Mesodermal cell (in vitro differentiated cells): ENCODE measurements around the gene PAGR1.

ENCODE experiments used
- H3K27ac ChIP-seq: 2 replicates; pipeline ENCODE4 v1.7.0; 2013; ENCODE audit warnings: mild to moderate bottlenecking, low read depth, low read length, moderate library complexity; ENCODE audit not compliant: severe bottlenecking
- H3K36me3 ChIP-seq: 2 replicates; pipeline ENCODE4 v1.7.1; 2013; ENCODE audit warnings: mild to moderate bottlenecking, low read length, moderate library complexity; ENCODE audit not compliant: control insufficient read depth, insufficient read depth
- H3K4me1 ChIP-seq: one replicate; pipeline ENCODE4 v1.7.1; 2013; ENCODE audit warnings: mild to moderate bottlenecking, low read length; ENCODE audit not compliant: insufficient read depth, control insufficient read depth, poor library complexity, severe bottlenecking
- H3K4me3 ChIP-seq: 2 replicates; pipeline ENCODE4 v1.7.0; 2013; ENCODE audit warnings: low read length, control low read depth, mild to moderate bottlenecking; ENCODE audit not compliant: insufficient read depth, poor library complexity, severe bottlenecking; ENCODE audit errors: extremely low read depth
- H3K9me3 ChIP-seq: 2 replicates; pipeline ENCODE4 v1.7.1; 2013; ENCODE audit warnings: mild to moderate bottlenecking, low read length, moderate library complexity; ENCODE audit not compliant: control insufficient read depth
- WGBS, 2 experiments: methylation state at CpG; one replicate each; pipeline ENCODE4 v1.1.5; 2013; ENCODE audit warnings: missing lambda C conversion rate in 2 of 2; ENCODE audit not compliant: insufficient coverage in 2 of 2; 5-methylcytosine and 5-hydroxymethylcytosine counted together

Gene PAGR1

DNA sequence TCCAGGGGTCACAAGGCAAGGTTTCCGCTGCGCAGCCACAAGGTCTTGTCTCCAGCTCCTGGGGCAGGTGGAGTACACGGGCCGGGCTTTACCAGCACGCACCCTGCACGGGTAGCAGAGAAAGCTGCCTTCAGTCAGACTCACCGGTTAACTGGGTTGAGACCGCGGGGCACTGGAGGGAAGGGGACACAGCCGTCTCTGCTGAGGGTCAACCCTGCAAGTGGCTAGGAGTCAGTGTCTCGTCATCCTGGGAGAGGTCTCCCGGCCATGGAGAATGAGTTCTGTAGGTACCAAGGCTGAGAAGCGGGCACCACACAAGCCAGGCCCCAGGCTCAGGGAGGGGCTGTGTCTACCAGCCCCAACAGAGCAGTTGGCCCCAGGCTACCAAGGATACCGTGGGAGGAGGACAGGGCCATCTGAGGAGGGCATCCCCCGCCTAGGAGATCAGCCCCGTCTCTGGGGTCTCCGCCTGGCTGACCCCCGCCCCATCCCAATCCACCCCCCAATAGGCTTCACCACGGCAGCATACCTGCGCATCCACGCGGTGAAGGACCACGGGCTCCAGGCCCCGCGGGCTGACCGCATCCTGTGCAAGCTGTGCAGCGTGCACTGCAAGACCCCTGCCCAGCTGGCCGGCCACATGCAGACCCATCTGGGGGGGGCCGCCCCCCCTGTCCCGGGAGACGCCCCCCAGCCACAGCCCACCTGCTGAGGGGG lies 6.8 kb upstream of the PAGR1 start:
- Histone ChIP-seq H3K4me1 (peaks cover 39% of the 10 kb centered on the region), H3K36me3 (peaks cover 32% of the 10 kb centered on the region), H3K9me3 (no peaks in the 10 kb centered on the region), H3K4me3 (peak overlapping the region; percentile 62), H3K27ac (peak overlapping the region; percentile 16)
- WGBS, 2 experiments: 85 to 91% methylated on average over 18 to 21 of the region's 31 CpGs

DNA sequence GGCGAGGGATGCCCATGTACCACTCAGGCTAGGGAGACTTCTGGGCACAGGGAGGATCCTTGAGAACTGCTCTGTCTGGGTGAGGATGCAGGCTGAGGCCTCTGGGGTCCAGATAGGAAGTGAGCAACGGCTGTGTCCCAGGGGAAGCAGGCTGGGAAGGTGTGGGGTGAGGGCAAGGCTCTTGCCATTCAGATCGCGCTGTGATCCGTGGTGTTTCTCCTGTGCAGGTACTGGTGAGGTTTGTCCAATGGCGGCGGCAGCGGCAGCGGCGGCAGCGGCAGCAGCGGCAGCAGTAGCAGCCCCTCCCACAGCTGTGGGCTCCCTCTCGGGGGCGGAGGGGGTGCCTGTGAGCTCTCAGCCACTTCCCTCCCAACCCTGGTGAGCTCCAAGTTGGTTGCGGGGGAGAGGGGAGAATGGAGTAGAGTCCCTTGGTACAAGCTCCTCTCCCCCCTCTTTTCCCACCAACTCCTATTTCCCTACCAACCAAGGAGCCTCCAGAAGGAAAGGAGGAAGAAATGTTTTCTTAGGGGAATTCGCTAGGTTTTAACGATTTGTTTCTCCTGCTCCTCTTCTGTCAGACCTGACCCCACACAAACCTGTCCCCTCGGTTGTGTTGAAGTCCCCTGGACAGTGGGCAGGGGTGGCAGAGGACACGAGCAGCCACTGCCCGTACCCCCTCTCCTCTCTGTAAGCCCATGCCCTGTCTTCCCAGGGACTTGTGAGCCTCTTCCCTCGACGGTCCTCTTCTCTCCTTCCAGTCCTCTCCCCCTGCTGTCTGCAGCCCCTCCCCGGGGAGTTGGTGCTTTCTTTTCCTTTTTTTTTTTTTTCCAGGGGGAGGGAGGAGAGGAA lies 5.9 kb upstream of the PAGR1 start:
- Histone ChIP-seq H3K27ac (peak overlapping the region; percentile 92), H3K36me3 (peaks cover 25% of the 10 kb centered on the region), H3K9me3 (no peaks in the 10 kb centered on the region), H3K4me1 (peaks cover 43% of the 10 kb centered on the region), H3K4me3 (peak overlapping the region; percentile 16)
- 53 to 58% methylated on average over 7 to 14 of the region's 23 CpGs for WGBS, 2 experiments

DNA sequence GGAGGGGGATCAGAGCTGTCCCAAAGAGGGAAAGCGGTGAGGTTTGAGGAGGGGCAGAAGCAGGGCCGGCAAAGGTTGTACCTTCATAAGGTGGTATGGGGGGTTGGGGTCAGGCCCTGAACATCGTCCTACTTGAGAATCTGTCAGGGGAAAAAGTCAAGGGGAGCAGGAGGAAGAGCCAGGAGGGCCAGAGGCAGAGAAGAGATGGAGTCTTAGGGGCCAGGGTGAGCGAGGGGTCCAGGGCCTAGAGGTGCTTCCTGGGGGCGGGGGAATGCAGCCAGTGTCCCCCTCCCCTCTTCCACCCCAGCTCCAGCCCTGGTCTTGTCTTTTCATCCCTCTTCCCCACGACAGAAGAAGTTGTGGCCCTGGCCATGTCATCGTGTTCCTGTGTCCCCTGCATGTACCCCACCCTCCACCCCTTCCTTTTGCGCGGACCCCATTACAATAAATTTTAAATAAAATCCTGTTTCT lies 5.2 kb upstream of the PAGR1 start:
- Histone ChIP-seq H3K9me3 (no peaks in the 10 kb centered on the region), H3K27ac (peak overlapping the region; percentile 92), H3K4me3 (peak overlapping the region; percentile 16), H3K4me1 (peaks cover 45% of the 10 kb centered on the region), H3K36me3 (peaks cover 25% of the 10 kb centered on the region)
- WGBS, 2 experiments: 2 to 8% methylated on average over 4 to 7 of the region's 9 CpGs

DNA sequence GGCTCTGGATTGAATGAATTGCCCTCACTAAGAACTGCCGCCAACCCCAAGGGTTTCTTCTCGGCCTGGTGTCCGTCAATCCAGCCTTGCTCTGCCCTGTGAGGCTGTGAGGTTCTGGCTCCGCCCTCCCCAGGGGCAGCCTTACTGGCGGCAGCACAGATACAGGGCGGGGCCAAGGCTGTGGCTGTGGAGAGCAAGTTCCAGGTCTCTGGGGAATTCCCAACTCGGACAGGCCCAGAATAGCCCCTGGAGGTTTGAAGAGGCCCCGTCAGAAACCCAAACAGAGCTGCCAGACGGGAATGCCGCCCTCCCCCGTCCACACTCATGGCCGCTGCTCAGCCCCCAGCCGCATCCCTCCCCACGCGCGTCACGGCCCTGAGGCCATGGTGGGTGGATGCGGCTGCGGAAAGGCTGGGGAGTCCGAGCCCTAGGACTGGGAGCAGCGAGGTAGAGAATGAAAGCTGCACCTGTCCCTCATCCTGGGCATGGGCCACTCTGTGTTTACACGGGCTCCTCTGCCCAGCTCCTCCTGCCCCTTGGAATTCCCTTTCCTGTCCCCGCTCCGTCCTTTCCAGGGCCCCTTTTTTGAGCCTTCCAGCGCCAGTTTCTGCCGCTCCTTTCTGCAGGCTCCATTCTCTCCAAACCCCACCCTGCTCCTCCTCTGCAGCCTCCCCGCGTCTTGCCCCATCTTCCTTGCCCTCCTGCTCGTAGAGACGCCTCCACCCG lies 4.6 kb upstream of the PAGR1 start:
- peaks cover 25% of the 10 kb centered on the region for H3K36me3 ChIP-seq
- WGBS, 2 experiments: 1 to 2% methylated on average over 21 to 30 of the region's 31 CpGs
- no peaks in the 10 kb centered on the region for H3K9me3 ChIP-seq
- H3K4me1 ChIP-seq: peaks cover 45% of the 10 kb centered on the region
- H3K4me3 ChIP-seq: peak overlapping the region; percentile 57
- H3K27ac ChIP-seq: peak overlapping the region; percentile 92

DNA sequence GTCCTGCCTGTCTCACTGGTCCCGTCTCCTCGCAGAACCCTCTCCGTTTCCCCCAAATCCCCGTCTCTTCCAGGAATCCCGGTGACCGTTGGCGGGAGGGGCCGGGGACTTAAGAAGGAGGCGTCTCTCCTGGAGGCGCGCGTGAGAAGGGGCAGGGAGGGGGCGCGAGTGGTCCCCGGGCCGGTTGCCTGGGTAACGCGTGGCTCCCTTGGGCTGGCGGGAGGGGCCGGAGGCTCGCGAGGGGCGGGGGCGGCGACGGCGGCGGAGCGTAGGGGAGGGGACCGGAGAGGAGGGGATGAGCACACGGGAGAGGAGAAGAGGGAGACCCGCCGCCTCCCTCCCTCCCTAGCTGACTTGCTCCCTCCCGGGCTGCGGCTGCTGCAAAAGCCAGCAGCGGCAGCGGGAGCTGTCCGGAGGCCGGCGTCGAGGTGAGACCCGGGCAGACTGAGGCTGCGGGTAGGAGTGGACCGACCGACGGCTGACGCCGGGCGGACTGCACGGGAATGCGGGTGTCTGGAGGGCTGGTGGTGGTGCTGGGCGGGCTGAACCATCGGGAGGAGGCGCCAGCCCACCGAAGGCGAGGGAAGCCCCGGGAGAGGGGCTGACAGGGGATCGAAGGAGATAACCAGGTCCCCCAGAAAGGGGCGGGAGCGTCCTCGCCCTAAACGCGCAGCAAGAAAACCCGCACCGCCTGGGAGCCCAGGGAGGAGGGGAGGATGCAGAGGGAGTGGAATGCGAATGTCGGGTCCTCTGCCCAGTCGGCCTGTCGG lies 3.9 kb upstream of the PAGR1 start, which contains the start of gene PRRT2:
TSS of gene PRRT2 (plus strand) at position 298 of the 770 bp plus-strand sequence. CDS start 862 bp downstream, outside the sequence.
- no peaks in the 10 kb centered on the region for H3K9me3 ChIP-seq
- peak within 1 kb of the TSS; percentile 57 for H3K4me3 ChIP-seq
- H3K27ac ChIP-seq: peak within 1 kb of the TSS; percentile 92
- 1 to 2% methylated on average over 44 to 46 of the region's 69 CpGs for WGBS, 2 experiments
- H3K36me3 ChIP-seq: peaks cover 25% of the 10 kb centered on the region
- peaks cover 46% of the 10 kb centered on the region for H3K4me1 ChIP-seq

DNA sequence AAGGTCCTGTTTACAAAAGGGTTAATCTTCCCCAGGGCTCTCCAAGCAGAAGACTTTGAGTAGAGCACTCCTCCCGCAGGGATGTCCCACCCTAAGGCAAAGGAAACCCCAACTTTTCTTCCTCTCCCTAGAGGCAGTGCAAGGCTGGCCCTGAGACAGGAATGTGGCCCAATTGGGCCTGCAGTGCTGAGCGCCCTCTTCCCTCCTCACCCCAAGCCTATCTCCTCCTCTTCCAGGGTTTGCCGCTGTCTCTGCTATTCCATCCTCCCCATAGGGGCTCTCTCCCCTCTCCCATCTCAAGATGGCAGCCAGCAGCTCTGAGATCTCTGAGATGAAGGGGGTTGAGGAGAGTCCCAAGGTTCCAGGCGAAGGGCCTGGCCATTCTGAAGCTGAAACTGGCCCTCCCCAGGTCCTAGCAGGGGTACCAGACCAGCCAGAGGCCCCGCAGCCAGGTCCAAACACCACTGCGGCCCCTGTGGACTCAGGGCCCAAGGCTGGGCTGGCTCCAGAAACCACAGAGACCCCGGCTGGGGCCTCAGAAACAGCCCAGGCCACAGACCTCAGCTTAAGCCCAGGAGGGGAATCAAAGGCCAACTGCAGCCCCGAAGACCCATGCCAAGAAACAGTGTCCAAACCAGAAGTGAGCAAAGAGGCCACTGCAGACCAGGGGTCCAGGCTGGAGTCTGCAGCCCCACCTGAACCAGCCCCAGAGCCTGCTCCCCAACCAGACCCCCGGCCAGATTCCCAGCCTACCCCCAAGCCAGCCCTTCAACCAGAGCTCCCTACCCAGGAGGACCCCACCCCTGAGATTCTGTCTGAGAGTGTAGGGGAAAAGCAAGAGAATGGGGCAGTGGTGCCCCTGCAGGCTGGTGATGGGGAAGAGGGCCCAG lies 3.0 kb upstream of the PAGR1 start:
- H3K27ac ChIP-seq: peak overlapping the region; percentile 92
- H3K36me3 ChIP-seq: peaks cover 26% of the 10 kb centered on the region
- H3K9me3 ChIP-seq: no peaks in the 10 kb centered on the region
- H3K4me1 ChIP-seq: peaks cover 48% of the 10 kb centered on the region
- peak overlapping the region; percentile 57 for H3K4me3 ChIP-seq
- 62 to 71% methylated on average over 7 of the region's 9 CpGs for WGBS, 2 experiments

DNA sequence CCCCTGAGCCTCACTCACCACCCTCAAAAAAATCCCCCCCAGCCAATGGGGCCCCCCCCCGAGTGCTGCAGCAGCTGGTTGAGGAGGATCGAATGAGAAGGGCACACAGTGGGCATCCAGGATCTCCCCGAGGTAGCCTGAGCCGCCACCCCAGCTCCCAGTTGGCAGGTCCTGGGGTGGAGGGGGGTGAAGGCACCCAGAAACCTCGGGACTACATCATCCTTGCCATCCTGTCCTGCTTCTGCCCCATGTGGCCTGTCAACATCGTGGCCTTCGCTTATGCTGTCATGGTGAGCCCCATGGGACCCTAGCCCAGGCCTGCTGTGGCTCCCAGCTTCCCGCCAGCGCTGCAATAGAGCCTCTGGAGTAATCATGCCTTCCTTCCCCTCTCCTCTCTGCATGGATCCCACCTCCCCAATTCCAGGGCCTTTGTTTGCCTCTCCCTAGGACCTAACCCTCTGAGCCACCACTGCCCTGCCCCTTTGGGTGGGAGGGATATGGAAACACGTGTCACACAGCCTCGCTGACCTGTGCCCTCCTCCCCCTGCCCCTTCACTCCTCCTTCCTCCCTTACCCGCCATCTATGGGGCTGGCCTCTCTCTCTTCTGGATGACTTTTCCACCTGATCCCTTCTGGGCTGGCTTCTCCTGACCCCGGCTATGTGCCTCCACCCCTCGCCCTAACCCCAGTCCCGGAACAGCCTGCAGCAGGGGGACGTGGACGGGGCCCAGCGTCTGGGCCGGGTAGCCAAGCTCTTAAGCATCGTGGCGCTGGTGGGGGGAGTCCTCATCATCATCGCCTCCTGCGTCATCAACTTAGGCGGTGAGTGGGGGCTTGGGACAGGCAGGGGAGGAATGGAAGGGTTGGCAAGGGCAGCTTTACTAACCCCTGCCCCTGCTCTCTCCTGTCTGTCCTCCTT lies 2.0 kb upstream of the PAGR1 start:
- H3K4me3 ChIP-seq: peak overlapping the region; percentile 81
- H3K4me1 ChIP-seq: peaks cover 44% of the 10 kb centered on the region
- peaks cover 28% of the 10 kb centered on the region for H3K36me3 ChIP-seq
- no peaks in the 10 kb centered on the region for H3K9me3 ChIP-seq
- H3K27ac ChIP-seq: no peak overlapping the region
- 78% methylated on average over 9 to 13 of the region's 24 CpGs for WGBS, 2 experiments

DNA sequence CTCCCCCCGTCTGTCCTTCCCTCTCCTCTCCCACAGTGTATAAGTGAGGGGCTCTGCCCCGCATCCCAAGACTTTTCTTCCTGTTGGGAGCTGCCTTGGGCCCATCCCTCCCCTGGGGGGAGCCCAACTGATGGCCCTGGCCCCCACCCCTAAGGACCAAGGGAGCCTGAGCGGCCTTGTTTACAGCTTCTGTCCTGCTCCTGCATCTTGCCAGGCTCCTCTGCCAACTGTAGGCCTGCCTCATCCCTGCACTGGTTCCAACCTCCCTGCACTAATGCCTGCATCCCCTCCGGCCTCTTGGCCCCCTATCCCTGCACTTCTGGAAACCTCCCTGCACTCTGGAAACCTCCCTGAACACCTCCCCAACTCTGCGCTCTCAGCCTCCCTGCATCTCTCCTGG lies 1.4 kb upstream of the PAGR1 start:
- peaks cover 37% of the 10 kb centered on the region for H3K4me1 ChIP-seq

More for the DNA sequence above, 1.4 kb upstream of the PAGR1 start:
- 70 to 71% methylated on average over 3 to 4 of the region's 5 CpGs for WGBS, 2 experiments
- Histone ChIP-seq H3K9me3 (no peaks in the 10 kb centered on the region), H3K27ac (peak overlapping the region; percentile 75), H3K36me3 (peaks cover 28% of the 10 kb centered on the region), H3K4me3 (peak overlapping the region; percentile 81)
